ENCODE measurements around the gene SLK. TPM values are rescaled to one million over a fixed set of nuclear protein-coding genes. Genes with fewer than 3 reads are reported as not detected.

SLK gene
- total RNA-seq, 6 experiments from 2014 or later: 7.9 to 16.3 (median 13.0) TPM

DNA sequence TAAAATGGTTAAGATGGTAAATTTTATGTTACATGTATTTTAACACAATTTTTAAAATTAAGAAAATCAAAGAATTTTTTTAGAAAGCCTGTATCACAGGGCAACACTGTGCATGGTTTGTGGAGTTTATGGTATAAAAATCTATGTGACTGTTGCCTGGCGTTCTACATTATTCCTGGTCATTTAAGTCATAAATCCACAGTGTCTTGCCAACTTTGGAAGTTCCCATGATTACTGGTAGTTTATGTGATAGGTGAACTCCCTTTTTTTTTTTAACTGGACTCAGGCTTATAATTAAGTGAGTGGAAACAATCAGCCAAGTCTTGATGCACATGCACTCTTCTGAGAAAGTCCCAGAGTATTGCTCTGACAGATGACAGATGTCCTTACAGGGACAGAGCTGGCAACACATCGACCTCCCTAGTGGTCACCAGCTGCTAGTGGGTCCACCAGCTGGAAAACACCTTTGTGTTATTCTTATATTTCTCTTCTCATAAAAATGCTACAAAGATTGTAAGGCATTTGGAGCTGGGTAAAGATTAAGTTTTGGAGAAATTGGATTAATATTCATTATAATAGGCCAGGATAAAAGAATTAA is 40.1 kb upstream of the SLK start:
- Histone ChIP-seq H3K27ac (no peak overlapping the region), H3K4me3 (no peak overlapping the region), H3K9me3 (no peaks in the 10 kb centered on the region), H3K36me3 (no peaks in the 10 kb centered on the region), H3K27me3 (no peaks in the 10 kb centered on the region), H3K4me1 (no peaks in the 10 kb centered on the region)
- ATAC-seq (no peak), DNase-seq (no peak)
- TF ChIP-seq POLR2A (IDR thresholded peaks at IDR 0.05): no peak
- TF ChIP-seq, protein P1, sequence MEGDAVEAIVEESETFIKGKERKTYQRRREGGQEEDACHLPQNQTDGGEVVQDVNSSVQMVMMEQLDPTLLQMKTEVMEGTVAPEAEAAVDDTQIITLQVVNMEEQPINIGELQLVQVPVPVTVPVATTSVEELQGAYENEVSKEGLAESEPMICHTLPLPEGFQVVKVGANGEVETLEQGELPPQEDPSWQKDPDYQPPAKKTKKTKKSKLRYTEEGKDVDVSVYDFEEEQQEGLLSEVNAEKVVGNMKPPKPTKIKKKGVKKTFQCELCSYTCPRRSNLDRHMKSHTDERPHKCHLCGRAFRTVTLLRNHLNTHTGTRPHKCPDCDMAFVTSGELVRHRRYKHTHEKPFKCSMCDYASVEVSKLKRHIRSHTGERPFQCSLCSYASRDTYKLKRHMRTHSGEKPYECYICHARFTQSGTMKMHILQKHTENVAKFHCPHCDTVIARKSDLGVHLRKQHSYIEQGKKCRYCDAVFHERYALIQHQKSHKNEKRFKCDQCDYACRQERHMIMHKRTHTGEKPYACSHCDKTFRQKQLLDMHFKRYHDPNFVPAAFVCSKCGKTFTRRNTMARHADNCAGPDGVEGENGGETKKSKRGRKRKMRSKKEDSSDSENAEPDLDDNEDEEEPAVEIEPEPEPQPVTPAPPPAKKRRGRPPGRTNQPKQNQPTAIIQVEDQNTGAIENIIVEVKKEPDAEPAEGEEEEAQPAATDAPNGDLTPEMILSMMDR (IDR thresholded peaks at IDR 0.05): no peak
- 80% methylated on average over 2 of the region's 2 CpGs for WGBS (ENCODE audit: insufficient coverage, low coverage, low lambda C conversion rate, missing lambda C conversion rate)
- intact Hi-C loops (cut with DNase I): no loop called here

- H3K4me3 ChIP-seq: no peak overlapping the region
- 92% methylated on average over 6 of the region's 6 CpGs for WGBS (ENCODE audit: insufficient coverage, low coverage, low lambda C conversion rate, missing lambda C conversion rate)
- no peak overlapping the region for H3K27ac ChIP-seq
- H3K27me3 ChIP-seq: no peaks in the 10 kb centered on the region
- no peak for ATAC-seq
- no peak for DNase-seq
- TF ChIP-seq, protein P1 (IDR thresholded peaks at IDR 0.05): no peak
- no peak for TF ChIP-seq POLR2A (IDR thresholded peaks at IDR 0.05)
- no peaks in the 10 kb centered on the region for H3K36me3 ChIP-seq
- intact Hi-C loops (cut with DNase I): no loop called here
- H3K9me3 ChIP-seq: no peaks in the 10 kb centered on the region
- H3K4me1 ChIP-seq: no peaks in the 10 kb centered on the region
Measured at GRCh38 chr10:103928784-103929183, 38.2 kb upstream of the SLK start.

- H3K4me3 ChIP-seq: no peak overlapping the region
- no peaks in the 10 kb centered on the region for H3K4me1 ChIP-seq
- H3K36me3 ChIP-seq: no peaks in the 10 kb centered on the region
- DNase-seq (no peak), ATAC-seq (no peak)
- intact Hi-C loops (cut with DNase I): no loop called here
- no peaks in the 10 kb centered on the region for H3K9me3 ChIP-seq
- H3K27ac ChIP-seq: no peak overlapping the region
- H3K27me3 ChIP-seq: no peaks in the 10 kb centered on the region
- WGBS (ENCODE audit: insufficient coverage, low coverage, low lambda C conversion rate, missing lambda C conversion rate): 62% methylated on average over 7 of the region's 7 CpGs
- no peak for TF ChIP-seq POLR2A (IDR thresholded peaks at IDR 0.05)
- TF ChIP-seq, protein P1 (IDR thresholded peaks at IDR 0.05): no peak
Measured at GRCh38 chr10:103929381-103929921, 37.5 kb upstream of the SLK start.

DNA sequence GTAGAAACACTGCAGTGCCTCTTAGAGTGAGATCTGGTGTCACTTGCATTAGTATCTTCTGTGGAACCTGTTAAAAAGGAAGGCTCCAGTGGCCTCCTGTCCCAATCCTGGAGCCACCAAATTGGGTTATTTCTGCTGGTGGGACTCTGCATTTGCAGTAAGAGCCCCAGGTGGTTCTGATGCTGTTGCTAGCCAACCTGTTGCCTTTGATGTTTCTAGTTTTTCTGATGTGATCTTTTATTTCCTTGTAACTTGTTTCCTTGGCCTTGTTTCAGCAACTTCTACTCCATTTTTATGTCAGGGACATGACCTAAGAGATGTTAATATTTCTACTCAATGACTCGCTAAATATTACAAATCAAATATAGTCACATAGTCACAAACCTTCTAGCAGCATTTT is 36.5 kb upstream of the SLK start:
- no peak for ATAC-seq
- no peaks in the 10 kb centered on the region for H3K4me1 ChIP-seq
- H3K4me3 ChIP-seq: no peak overlapping the region
- DNase-seq: no peak
- H3K27ac ChIP-seq: no peak overlapping the region
- TF ChIP-seq POLR2A (IDR thresholded peaks at IDR 0.05): no peak
- TF ChIP-seq, protein P1 (IDR thresholded peaks at IDR 0.05): no peak
- WGBS (ENCODE audit: insufficient coverage, low coverage, low lambda C conversion rate, missing lambda C conversion rate): 92% methylated on average over 1 of the region's 1 CpG
- intact Hi-C loops (cut with DNase I): no loop called here
- H3K9me3 ChIP-seq: no peaks in the 10 kb centered on the region
- no peaks in the 10 kb centered on the region for H3K36me3 ChIP-seq
- H3K27me3 ChIP-seq: no peaks in the 10 kb centered on the region
